ENCODE data around the gene COL11A2. TPM values are rescaled to one million over a fixed set of nuclear protein-coding genes. Genes with fewer than 3 reads are reported as not detected.

COL11A2 gene
- total RNA-seq, 1 donor: 1.8 TPM

DNA sequence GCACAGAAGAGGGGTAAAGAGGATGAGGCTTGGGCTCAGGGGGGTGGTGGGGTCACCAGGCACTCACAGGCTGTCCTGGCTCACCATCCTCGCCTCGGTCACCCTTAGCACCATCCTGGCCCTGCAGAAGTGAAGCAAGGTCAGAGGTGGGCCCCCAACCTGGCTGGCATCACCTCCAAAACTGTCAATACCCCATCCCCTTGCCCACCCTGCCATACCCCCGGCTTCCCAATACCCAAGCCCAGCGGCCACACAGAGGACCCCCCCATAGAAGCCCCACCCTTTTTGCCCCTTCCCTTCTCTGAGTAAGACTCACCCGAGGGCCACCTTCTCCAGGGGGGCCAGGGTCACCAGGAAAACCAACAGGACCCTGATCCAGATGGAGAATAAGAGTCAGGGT lies 23.6 kb downstream of the COL11A2 start:
- H3K4me3 ChIP-seq (ENCODE audit: insufficient read depth, low read length): no peak overlapping the region
- no peaks in the 10 kb centered on the region for H3K79me2 ChIP-seq (ENCODE audit: insufficient read depth, low read length)
- no peak overlapping the region for H3K4me2 ChIP-seq (ENCODE audit: insufficient read depth, low read length)
- TF ChIP-seq, protein P1, sequence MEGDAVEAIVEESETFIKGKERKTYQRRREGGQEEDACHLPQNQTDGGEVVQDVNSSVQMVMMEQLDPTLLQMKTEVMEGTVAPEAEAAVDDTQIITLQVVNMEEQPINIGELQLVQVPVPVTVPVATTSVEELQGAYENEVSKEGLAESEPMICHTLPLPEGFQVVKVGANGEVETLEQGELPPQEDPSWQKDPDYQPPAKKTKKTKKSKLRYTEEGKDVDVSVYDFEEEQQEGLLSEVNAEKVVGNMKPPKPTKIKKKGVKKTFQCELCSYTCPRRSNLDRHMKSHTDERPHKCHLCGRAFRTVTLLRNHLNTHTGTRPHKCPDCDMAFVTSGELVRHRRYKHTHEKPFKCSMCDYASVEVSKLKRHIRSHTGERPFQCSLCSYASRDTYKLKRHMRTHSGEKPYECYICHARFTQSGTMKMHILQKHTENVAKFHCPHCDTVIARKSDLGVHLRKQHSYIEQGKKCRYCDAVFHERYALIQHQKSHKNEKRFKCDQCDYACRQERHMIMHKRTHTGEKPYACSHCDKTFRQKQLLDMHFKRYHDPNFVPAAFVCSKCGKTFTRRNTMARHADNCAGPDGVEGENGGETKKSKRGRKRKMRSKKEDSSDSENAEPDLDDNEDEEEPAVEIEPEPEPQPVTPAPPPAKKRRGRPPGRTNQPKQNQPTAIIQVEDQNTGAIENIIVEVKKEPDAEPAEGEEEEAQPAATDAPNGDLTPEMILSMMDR (IDR thresholded peaks at IDR 0.05; ENCODE audit: extremely low read depth, low read depth, low read length): no peak
- H3K9me3 ChIP-seq (ENCODE audit: low read depth, low read length): no peaks in the 10 kb centered on the region
- no peaks in the 10 kb centered on the region for H3K4me1 ChIP-seq (ENCODE audit: insufficient read depth, low read length)
- no peak overlapping the region for H2AFZ ChIP-seq (ENCODE audit: low read length)
- H3K27ac ChIP-seq (ENCODE audit: low read depth, low read length): no peak overlapping the region
- no peaks in the 10 kb centered on the region for H4K20me1 ChIP-seq (ENCODE audit: insufficient read depth, low read length)
- no peaks in the 10 kb centered on the region for H3K36me3 ChIP-seq (ENCODE audit: insufficient read depth, low read length)
- DNase-seq (ENCODE audit: insufficient read length, low spot score, missing footprints): peak; percentile 44
- H3K27me3 ChIP-seq (ENCODE audit: insufficient read depth, low read length): no peaks in the 10 kb centered on the region

DNA sequence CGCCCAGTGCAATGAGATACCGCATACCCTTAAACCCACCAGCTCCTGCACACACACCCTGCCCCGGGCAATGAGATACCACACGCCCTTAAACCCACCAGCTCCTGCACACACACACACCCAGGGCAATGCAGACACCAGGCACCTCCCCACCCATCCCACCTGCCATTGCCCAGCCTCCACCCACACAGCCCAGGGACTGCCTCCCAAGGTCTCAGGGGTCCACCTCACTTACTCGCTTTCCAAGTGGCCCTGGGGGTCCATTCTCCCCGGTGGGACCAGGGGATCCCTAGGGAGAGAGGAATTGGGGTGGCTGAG lies 24.0 kb downstream of the COL11A2 start:
- Histone ChIP-seq H3K27ac (ENCODE audit: low read depth, low read length) (no peak overlapping the region), H3K27me3 (ENCODE audit: insufficient read depth, low read length) (no peaks in the 10 kb centered on the region), H3K9me3 (ENCODE audit: low read depth, low read length) (no peaks in the 10 kb centered on the region), H3K4me3 (ENCODE audit: insufficient read depth, low read length) (no peak overlapping the region), H3K4me1 (ENCODE audit: insufficient read depth, low read length) (no peaks in the 10 kb centered on the region), H3K36me3 (ENCODE audit: insufficient read depth, low read length) (no peaks in the 10 kb centered on the region), H4K20me1 (ENCODE audit: insufficient read depth, low read length) (no peaks in the 10 kb centered on the region), H2AFZ (ENCODE audit: low read length) (no peak overlapping the region), H3K4me2 (ENCODE audit: insufficient read depth, low read length) (no peak overlapping the region), H3K79me2 (ENCODE audit: insufficient read depth, low read length) (no peaks in the 10 kb centered on the region)
- TF ChIP-seq, protein P1 (IDR thresholded peaks at IDR 0.05; ENCODE audit: extremely low read depth, low read depth, low read length): no peak
- DNase-seq (ENCODE audit: insufficient read length, low spot score, missing footprints): peak; percentile 52

DNA sequence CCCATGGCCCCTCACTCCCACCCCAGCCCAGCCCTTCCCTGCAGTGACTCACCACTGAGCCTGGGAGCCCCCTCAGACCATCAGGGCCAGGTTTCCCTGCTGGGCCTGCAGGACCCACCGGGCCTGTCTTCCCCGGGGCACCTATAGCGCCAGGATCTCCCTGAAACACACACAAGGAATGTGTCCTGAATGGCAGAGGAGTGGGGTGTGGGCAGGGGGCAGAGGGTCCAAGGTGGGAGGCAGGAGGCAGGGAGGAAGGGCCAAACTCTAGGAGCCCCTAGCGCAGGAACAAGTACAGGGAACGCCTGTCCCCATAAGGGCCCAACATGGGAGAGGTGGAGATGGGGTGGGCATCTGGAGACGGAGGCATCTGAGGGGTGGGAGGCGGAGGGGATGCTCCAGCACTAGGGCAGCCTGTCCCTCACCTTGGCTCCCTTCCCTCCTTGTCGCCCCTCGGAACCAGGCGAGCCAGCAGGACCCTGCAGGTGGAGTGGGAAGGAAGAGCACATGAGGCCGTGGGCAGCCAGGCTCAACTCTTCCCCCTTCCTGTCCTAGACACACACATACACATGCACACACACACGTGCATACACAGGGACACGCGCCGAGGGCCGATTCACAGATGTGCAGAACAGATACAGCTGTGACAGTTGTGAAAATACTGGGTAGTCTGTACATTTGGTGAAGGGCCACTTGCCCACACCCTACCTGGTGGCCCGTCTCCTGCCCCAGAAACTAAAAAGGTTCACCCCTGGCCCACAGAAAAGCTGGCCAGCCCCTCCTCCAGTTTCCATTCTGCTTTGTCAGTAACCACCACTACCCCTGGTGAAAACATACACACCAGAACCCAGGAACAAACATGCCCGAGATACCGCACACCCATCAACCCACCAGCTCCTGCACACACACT lies 24.6 kb downstream of the COL11A2 start:
- Histone ChIP-seq H3K36me3 (ENCODE audit: insufficient read depth, low read length) (no peaks in the 10 kb centered on the region), H3K27ac (ENCODE audit: low read depth, low read length) (no peak overlapping the region), H3K27me3 (ENCODE audit: insufficient read depth, low read length) (no peaks in the 10 kb centered on the region), H4K20me1 (ENCODE audit: insufficient read depth, low read length) (no peaks in the 10 kb centered on the region), H3K9me3 (ENCODE audit: low read depth, low read length) (no peaks in the 10 kb centered on the region), H2AFZ (ENCODE audit: low read length) (no peak overlapping the region), H3K4me1 (ENCODE audit: insufficient read depth, low read length) (no peaks in the 10 kb centered on the region), H3K79me2 (ENCODE audit: insufficient read depth, low read length) (no peaks in the 10 kb centered on the region), H3K4me2 (ENCODE audit: insufficient read depth, low read length) (no peak overlapping the region), H3K4me3 (ENCODE audit: insufficient read depth, low read length) (no peak overlapping the region)
- TF ChIP-seq, protein P1 (IDR thresholded peaks at IDR 0.05; ENCODE audit: extremely low read depth, low read depth, low read length): no peak
- DNase-seq (ENCODE audit: insufficient read length, low spot score, missing footprints): peak; percentile 66

DNA sequence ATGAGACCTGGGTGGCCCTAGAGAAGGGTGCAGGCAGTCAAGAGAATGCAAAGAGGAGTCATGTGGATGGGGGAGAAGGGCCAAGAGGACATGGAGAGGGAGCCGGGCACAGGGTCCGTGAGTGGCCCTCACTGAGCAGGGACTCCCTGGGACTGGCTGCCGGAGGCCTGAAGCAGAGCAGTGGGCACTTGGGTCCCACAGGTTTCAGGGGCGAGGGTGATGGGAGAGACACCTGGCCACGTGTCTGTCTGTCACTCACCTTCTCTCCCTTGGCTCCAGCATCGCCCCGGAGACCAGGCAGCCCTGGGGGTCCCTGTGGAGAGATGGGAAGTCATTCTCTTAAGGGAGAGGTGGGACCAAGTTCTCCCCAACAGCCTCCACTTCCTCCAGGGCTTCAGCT lies 25.5 kb downstream of the COL11A2 start:
- no peaks in the 10 kb centered on the region for H3K79me2 ChIP-seq (ENCODE audit: insufficient read depth, low read length)
- H2AFZ ChIP-seq (ENCODE audit: low read length): no peak overlapping the region
- H3K36me3 ChIP-seq (ENCODE audit: insufficient read depth, low read length): no peaks in the 10 kb centered on the region
- no peak overlapping the region for H3K27ac ChIP-seq (ENCODE audit: low read depth, low read length)
- H3K4me3 ChIP-seq (ENCODE audit: insufficient read depth, low read length): no peak overlapping the region
- no peaks in the 10 kb centered on the region for H4K20me1 ChIP-seq (ENCODE audit: insufficient read depth, low read length)
- H3K4me2 ChIP-seq (ENCODE audit: insufficient read depth, low read length): no peak overlapping the region
- peaks cover 6% of the 10 kb centered on the region for H3K4me1 ChIP-seq (ENCODE audit: insufficient read depth, low read length)
- H3K27me3 ChIP-seq (ENCODE audit: insufficient read depth, low read length): no peaks in the 10 kb centered on the region
- H3K9me3 ChIP-seq (ENCODE audit: low read depth, low read length): no peaks in the 10 kb centered on the region
- TF ChIP-seq, protein P1 (IDR thresholded peaks at IDR 0.05; ENCODE audit: extremely low read depth, low read depth, low read length): no peak
- peak; percentile 55 for DNase-seq (ENCODE audit: insufficient read length, low spot score, missing footprints)

Measured in osteoblast (primary cell).